SHP77 treated with DMSO at 0.1 percent for 48 hours (cell line): ENCODE measurements around the gene SLC37A1.

Experiments used
- DNase-seq: peaks from one replicate; lab custom pipeline; 2025; lab: John Stamatoyannopoulos, UW

Gene SLC37A1

GRCh38 chr21:42578761-42579415 lies 65.2 kb downstream of the SLC37A1 start:
- DNase-seq: no peak

- no peak for DNase-seq
Measured at GRCh38 chr21:42579456-42580075, 65.9 kb downstream of the SLC37A1 start.

- no peak for DNase-seq
Measured at GRCh38 chr21:42580076-42580792, 66.6 kb downstream of the SLC37A1 start.

GRCh38 chr21:42580793-42581321 lies 67.2 kb downstream of the SLC37A1 start:
- no peak for DNase-seq

- no peak for DNase-seq
Measured at GRCh38 chr21:42581336-42581992, 67.8 kb downstream of the SLC37A1 start.

- DNase-seq: no peak
Measured at GRCh38 chr21:42581993-42582786, 68.5 kb downstream of the SLC37A1 start.

- DNase-seq: no peak
Measured at GRCh38 chr21:42582787-42583476, 69.3 kb downstream of the SLC37A1 start.

GRCh38 chr21:42583477-42584295 lies 70.0 kb downstream of the SLC37A1 start:
- DNase-seq: no peak

GRCh38 chr21:42584296-42584641 lies 70.6 kb downstream of the SLC37A1 start:
- DNase-seq: no peak

- DNase-seq: no peak
Measured at GRCh38 chr21:42585881-42586280, 72.2 kb downstream of the SLC37A1 start.

- no peak for DNase-seq
Measured at GRCh38 chr21:42586406-42586805, 72.8 kb downstream of the SLC37A1 start.

- DNase-seq: no peak
Measured at GRCh38 chr21:42587036-42587435, 73.4 kb downstream of the SLC37A1 start.

- DNase-seq: no peak
Measured at GRCh38 chr21:42590431-42591131, 76.9 kb downstream of the SLC37A1 start.

GRCh38 chr21:42591170-42591869 lies 77.7 kb downstream of the SLC37A1 start:
- DNase-seq: no peak

GRCh38 chr21:42592156-42592820 lies 78.6 kb downstream of the SLC37A1 start:
- DNase-seq: no peak

GRCh38 chr21:42593007-42593814 lies 79.6 kb downstream of the SLC37A1 start:
- DNase-seq: no peak

- no peak for DNase-seq
Measured at GRCh38 chr21:42594616-42595282, 81.1 kb downstream of the SLC37A1 start.
